ENCODE results near the gene MCRIP2. TPM values are rescaled to one million over a fixed set of nuclear protein-coding genes. Genes with fewer than 3 reads are reported as not detected.

MCRIP2 gene
- total and polyA plus RNA-seq, 9 of the 15 experiments (the other 6 are each of a cell fraction or from before 2014, with no cell fraction given): 0.80 to 120 (median 35.2) TPM

GRCh38 chr16:619476-620100, 22.0 kb upstream of the MCRIP2 start:
- peaks cover 2% of the 10 kb centered on the region; the same call in 1 of the 3 replicates for H3K36me3 ChIP-seq (ENCODE audit: control insufficient read depth, insufficient read depth, low read length)
- H3K79me2 ChIP-seq (ENCODE audit: control insufficient read depth, insufficient read depth, low read length): peaks cover 17% of the 10 kb centered on the region
- DNase-seq (ENCODE audit: extremely low read depth in 1 of 4, low spot score in 3 of 4) (no peak), ATAC-seq (no peak), FAIRE-seq (no peak)
- no peaks in the 10 kb centered on the region for H3K9me3 ChIP-seq (replicated peaks; ENCODE audit: control insufficient read depth, insufficient read depth, low read depth, low read length)
- H3K27ac ChIP-seq (ENCODE audit: extremely low read depth, low read depth, low read length): no peak overlapping the region
- BruUV-seq (replicated peaks): no TSS peak
- ChIA-PET CTCF (ENCODE audit: low intra/inter-chr PET ratio) (no interaction called here), POLR2A (interaction anchor here (1.3 kb wide), 1 partner anchor 9 kb away, joined by 4 read pairs; no protein-coding TSS in a partner anchor)
- H3K9ac ChIP-seq (ENCODE audit: insufficient read depth in 1 of 2, low read depth in 2 of 2, low read length in 2 of 2): no peak overlapping the region
- 82% methylated on average over 18 of the region's 20 CpGs for WGBS (ENCODE audit: insufficient coverage, low coverage, missing lambda C conversion rate)
- H3K27me3 ChIP-seq (ENCODE audit: control insufficient read depth in 2 of 2, insufficient read depth in 2 of 2, low read length in 2 of 2): no peaks in the 10 kb centered on the region
- no peak overlapping the region for H3K4me3 ChIP-seq
- H3K4me1 ChIP-seq (replicated peaks in 1 of 2; ENCODE audit: control insufficient read depth in 2 of 2, insufficient read depth in 2 of 2, low read length in 2 of 2): peaks cover 21 to 54% of the 10 kb centered on the region in 2 experiments
- in situ Hi-C loops (cut with MboI): no loop called here
- no peaks in the 10 kb centered on the region for H3K9me1 ChIP-seq (ENCODE audit: control insufficient read depth, insufficient read depth, low read length)
- intact Hi-C loops (cut with micrococcal nuclease): no loop called here
- TF ChIP-seq HDAC8 (tag; IDR thresholded peaks at IDR 0.05) (no peak), XRCC5 (IDR thresholded peaks at IDR 0.05; ENCODE audit: low read depth, low read length) (no peak), FOXO4 (CRISPR knock-in tag; IDR thresholded peaks at IDR 0.05) (no peak), ZNF740 (CRISPR knock-in tag; IDR thresholded peaks at IDR 0.05) (no peak), ZNF740 (tag; IDR thresholded peaks at IDR 0.05) (no peak)
- no peaks in the 10 kb centered on the region for H4K20me1 ChIP-seq (replicated peaks; ENCODE audit: control insufficient read depth, insufficient read depth, low read length)
- no peak overlapping the region for H2AFZ ChIP-seq (ENCODE audit: low read depth, low read length)
- no peak overlapping the region for H3K4me2 ChIP-seq (ENCODE audit: insufficient read depth, low read length)
